Putamen (tissue), 1 donor: Measurements from ENCODE around the gene NRG3.
A peak's percentile ranks its signal among the peaks of the same experiment; 100 is the strongest.

Source experiments
- DNase-seq: peaks from one replicate; pipeline ENCODE4 v3.0.0-alpha.2; 2016; ENCODE audit warnings: low spot score

Gene NRG3

DNA sequence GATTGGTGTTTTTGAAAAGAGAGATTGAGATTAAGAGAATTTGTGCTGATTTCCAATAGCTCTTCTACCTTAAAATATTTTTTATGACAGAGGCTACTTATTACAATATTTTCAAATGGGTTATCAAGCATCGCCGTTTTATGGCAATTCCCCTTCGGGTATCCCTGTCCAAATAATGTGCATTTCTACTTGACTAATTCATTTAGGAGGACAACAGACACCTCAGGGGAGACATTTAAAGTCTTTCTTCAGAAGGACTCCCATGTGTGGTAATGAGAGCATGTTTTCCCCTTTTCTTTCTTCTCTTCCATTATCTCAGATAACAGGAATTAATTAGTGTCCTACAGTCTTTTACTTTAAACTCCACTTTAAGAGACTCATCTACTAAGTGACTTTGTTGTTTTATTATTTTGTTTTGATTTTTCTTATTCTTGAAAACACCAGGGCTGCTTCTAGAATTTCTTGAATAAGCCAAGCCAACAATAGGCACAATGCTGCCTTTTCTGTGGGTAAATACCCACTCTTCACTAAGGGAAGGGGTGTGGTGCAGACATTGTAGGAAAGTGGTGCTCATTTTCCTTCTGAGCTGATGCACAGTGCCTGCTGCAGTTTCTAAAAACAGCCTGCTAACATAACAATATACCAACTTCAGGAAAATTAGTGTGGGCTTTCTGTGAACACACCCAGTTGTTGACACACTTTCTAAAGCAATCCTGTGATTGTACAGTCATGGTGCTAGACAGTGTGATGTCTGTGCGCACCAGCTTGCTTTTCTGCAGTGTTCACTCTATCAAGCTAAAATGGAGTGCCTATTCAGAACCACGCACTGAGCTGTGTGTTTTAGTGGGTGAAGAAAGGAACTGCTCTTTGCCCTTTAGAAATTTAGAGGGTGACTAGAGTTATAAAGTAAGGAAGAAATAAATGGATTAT lies 597.7 kb downstream of the NRG3 start:
- no peak for DNase-seq

DNA sequence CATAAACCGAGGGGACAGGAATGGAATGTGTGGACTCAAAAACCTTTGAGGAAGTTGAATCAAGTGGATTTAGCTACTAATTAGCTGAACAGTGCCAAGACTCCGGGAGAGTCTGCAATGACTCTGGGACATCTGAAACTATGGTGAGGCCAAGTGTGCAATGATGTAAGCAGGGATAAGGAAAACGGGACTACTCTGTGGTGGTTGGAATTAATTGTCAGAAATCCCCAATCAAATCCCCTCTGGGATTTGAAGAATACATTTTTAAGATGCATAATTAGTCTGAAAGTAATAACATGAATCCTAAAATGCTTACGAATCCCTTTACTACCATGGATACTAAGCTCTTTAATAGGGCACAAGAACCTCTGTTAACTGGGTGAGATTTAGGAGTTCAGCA lies 602.8 kb downstream of the NRG3 start:
- no peak for DNase-seq

DNA sequence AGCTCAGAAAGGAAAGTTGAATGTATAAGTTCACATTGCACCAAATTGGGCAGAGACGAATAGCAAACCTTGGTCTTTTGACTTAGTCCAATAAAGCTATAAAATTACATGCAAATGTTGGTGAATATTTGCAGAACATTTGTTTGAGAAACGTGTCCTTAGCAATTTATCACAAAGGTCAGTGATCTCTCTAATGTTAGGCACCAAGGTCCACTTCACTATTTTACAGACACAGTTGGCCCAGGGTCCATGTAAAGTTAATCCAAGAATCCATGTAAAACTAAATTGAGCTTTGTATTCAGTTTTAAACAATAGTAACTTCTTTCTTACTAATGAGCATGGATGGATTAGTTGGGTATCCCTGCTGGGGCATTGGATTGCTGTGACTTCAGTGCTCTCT lies 617.7 kb downstream of the NRG3 start:
- DNase-seq, result no peak

DNA sequence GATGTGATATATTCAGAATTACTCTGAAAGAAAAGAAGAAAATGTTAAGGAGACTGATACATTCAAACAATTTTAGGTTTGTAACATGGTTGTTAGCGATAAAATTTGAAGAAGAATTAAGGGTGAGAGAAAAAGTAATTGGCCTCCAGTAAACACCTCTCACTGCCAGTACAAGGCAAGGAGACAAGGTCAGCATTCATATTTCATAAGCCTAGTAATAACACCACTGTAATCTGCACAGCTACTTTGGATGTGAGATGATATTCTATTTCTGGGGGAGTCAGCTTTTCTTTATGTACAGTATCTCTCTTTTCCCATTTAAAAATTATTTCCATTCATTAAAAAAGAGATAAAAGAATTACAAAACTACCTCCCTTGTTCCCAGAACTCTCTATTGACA lies 621.1 kb downstream of the NRG3 start:
- DNase-seq, result no peak

DNA sequence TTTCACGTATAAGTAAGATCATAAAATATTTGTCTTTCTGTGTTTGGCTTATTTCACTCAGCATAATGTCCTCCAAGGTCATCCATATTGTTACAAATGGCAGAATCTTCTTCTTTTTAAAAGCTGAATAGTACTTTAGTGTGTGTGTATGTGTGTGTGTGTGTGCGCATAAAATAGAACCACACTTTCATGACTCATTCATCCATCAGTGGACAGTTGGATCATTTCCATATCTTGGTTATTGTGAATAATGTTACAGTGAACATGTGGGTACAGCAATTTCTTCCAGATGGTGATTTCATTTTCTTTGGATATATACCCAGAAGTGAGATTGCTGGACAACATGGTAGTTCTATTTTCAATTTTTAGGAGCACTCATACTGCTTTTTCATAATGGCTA lies 622.4 kb downstream of the NRG3 start:
- DNase-seq, result no peak

DNA sequence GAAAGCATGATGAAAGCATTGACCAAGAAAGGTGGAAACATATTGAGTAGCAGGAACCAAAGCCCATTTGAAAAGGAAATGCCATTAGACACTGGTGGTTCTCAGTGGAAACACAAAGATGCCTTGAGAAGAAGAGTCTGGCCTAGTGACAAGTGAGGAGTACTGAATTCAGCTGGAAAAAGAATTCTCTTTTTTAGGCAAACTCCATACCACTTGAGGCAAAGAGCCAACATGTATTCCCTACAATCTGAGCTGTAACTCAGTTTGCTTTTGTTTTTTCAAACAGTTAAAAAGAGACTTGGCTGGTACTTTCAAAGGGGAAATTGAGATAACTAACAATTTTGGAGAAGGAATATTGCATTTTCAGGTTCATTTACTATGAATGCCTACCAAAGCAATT lies 624.0 kb downstream of the NRG3 start:
- no peak for DNase-seq

DNA sequence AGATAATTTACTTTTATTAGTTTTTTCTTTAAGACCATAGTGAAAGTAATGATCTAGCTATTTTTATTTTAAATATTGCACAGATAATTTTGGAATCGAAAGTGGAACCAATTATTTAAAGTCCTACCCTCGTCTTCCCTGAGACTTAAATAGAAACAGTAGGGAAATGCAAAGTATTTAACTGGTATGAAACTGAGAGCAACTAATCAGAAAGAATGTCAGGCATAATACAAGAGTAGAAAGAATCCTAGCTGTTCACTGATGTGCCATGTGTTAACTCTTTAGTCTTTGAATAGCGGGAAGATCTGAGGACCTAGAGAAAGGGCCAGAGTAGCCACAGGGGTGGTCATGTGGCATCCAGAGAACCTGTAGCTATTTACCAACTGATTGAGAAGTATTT lies 630.0 kb downstream of the NRG3 start:
- DNase-seq, result no peak

DNA sequence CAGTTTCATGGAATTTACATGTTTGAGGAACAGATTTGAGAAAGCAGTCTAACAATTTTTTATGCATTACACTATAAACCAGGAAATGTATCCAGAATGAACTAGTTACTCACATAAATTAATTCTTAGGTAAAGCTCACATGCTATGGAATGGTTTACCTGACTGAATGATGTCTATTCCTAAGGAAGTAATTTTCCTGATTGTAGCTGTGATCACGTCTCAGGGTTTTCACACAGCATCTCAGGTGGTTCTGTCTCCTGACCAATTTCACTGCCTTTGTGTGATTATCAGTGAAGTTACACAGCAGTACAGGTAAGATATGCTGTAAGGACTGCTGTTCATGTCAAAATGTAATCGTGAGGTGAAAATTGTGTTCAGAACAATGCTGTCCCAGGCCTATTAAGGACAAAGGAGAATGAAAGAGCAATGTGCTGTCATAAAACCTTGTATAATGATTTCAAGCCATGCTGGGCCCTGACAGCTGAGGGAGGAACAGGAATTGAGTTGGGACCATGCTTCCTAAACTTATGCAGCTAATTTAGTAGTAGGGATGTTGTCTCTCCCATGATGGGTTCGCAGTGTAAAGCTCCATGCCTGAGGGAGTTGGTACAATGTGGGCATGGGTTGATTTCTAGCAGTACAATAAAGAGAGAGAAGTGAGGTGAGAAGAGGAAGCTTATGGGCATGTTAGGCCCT lies 631.8 kb downstream of the NRG3 start:
- no peak for DNase-seq

DNA sequence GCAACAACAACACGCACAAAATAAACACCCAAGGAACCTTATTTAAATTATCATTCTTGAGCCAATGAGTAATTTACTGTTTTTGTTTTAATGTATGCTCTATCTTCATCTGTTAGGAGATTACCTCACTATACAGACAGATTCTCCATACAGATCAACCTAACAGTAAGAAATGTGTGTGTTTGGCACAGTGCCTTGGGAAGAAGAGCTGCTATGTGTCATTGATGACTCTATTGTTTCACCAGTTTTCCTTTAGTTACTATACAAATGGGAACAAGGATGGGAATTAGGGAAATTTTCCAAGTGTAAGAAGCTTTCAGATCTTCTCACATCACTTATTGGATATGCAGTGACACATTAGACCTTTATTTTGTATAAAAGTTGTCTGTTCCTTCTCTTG lies 640.3 kb downstream of the NRG3 start:
- DNase-seq, result no peak

DNA sequence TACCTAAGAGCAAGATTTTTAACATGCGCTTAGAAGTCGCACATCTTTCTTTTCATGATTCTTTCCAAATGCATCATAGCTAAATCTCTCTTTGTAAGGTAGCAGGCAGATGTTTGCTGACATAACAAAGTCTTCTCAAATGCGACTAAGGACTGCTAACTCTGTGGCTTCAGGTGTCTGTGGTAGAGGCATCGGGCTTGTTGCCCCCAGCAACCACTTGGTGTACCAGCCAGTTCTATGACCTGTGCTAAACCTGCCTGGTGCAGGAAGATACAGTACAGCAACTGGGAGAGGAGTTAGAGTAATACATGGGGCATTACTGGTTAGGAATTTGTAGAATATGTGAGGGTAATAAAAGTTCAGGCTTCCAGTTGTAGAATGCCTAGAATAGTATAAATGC lies 654.1 kb downstream of the NRG3 start:
- DNase-seq, result no peak

DNA sequence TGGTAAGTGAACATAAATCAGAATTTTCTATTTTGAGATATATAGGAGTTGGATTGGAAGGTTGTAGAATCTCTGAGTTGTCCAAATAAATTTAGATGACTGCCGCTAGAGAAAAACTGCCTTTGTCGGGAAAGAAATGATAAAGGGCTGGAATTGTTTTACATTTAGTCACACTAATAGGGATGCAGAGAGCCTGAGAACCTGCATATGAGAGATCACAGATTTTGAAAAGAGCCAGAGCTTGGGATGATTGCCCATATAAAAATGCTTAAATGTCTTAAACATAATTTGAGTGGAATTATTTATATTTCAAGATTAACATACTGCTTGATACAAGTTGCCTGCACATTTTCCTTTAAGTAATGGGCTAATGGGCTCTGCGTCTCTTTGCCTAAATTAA lies 660.5 kb downstream of the NRG3 start:
- DNase-seq, result no peak

DNA sequence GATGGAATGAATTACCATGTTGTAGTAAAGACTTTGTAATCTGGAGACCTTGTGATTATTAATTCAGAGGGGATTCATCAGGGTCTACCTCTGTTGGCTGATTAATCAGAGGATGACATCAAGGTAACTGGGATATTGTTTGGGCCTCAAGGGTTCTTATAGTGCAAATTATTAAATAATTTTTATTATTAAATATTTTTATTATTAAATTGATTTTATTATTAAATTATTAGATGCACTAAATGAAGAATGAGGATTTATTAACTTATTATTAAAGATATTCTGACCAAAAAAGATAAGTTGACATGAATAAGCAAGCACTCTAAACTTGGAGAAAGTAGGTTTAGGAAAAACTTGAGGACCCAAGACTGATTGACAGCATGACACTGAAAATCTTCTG lies 661.7 kb downstream of the NRG3 start:
- DNase-seq, result no peak

DNA sequence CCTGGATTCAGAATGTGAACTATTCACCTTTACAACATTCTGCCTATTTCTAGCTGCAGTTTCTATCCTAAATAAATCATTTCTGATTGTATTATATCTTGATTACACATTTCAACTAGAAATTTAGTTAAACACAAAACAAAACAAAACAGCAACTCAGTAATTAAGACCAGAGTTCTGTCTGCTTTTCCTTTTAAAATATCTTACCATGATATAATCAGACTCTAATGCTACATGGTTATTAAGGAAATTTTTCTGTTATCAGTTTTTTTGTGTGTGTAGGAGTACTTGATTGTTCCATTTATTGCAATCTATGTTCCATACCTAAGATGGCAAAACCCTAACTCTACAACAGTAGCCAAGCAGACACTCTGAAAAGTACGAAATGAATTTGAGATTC lies 663.3 kb downstream of the NRG3 start:
- no peak for DNase-seq

DNA sequence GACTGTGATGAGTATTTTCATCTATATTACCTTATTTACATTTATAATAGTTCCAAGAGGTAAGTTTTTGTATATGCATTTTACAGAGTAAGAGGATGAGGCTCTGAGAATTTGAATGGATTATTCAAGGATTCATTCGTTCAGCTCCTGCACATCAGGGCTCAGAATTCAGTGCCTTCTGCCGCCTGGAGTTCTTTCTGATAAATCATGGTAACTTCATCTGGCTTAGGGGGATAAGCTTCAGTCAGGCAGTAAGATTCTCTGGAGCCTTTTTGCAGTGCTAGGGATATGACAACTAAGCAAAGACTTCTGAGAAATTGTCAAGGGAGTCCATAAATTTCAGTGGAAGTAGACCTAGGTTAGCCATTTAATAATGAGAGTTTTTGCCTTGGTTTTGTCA lies 668.6 kb downstream of the NRG3 start:
- no peak for DNase-seq

DNA sequence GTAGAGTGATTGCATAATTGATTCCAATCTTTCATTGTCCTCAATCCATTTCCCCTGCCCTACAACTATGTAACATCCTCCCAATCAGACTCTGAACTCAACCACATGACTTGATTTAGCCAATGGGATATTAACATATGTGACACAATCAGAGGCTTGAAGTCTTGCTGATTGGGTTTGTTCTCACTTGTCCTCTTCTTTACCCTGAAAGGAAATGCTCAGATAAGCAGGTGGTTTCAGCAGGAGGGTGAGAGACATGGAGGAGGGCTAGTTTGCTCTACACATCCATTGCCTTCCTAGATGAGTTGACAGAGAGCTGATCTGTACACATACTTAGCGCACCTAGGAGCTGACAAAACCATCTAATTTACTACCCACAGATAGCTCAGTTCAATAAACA lies 669.4 kb downstream of the NRG3 start:
- DNase-seq, result no peak

DNA sequence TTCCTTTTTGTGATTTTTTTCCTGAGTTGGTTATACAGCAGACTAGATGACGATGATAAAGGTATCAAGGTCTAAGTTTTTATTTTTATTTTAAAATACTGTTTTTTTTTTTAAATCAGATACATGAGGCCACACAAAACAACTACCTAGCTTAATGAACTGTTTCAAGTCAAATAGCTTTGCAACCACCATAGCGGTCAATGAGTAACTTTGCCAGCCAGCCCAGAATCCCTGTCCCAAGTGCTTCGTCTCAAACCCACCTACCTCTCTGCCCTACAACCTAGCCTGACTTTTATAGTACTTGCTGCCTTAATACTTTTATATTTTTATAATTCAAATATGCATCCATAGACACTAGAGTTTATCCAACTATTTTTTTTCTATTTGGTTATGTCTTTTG lies 676.5 kb downstream of the NRG3 start:
- no peak for DNase-seq

DNA sequence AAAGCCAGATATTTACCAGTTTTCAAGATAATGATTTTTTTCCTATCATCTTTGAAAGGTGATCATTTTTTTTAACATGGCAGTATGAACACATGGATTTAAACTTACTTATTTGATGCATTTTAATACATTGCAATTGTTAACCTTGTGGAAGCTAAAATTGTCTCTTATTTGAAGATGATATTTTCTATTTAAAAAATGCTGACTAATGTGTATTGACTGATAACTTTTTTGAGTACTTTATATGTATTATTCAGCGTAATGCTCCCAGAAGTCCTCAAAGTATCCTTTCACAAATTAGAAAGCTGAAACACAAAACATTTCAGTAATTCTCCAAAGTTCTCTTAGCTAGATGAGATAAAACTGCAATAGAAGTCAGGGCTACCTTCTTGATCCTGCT lies 677.3 kb downstream of the NRG3 start:
- no peak for DNase-seq

DNA sequence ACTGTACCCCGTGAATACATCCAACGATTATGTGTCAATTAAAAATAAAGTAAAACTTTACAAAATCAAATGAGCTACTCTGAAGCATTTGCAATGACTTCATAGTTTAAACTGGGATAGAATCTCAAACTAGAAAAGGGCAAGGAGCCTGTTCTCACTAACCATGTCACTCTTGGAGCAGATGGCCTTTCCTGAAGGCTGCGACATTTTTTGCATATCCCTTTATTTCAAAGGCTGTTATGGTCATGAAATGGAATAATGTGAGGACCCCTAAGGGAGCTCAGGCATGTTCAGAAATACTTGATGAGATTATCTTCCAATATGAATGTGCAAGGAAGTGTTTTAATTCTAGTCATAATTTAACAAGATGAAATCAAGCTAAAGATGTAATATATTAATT lies 679.4 kb downstream of the NRG3 start:
- no peak for DNase-seq

DNA sequence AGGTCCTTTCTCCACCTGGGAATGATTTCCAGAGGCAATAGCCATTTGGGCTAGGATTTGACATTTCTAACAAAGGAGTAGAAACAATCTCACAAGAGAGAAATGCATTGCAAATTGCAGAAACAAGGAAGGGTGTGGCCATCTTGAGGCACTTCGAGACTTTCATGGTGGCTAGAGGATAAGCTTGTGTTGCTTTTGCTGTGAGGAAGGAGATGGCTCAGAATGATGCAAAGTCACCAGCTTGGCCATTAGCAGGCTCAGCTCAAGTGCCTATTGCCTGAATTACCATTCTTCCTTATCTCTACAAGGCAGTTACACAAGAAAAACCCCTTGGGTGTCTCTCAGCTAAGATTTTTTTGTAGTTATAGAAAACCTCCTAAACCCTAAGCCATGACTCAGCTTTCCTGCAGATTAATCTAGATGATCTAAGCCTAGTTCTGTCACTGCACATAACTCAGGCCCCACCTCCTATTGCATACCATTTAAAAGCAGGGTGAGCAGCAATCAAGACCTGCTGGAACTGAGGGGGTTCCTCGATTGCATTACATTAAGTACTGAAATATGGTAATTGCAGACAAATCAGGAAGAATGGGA lies 683.1 kb downstream of the NRG3 start:
- DNase-seq, result peak; percentile 78

DNA sequence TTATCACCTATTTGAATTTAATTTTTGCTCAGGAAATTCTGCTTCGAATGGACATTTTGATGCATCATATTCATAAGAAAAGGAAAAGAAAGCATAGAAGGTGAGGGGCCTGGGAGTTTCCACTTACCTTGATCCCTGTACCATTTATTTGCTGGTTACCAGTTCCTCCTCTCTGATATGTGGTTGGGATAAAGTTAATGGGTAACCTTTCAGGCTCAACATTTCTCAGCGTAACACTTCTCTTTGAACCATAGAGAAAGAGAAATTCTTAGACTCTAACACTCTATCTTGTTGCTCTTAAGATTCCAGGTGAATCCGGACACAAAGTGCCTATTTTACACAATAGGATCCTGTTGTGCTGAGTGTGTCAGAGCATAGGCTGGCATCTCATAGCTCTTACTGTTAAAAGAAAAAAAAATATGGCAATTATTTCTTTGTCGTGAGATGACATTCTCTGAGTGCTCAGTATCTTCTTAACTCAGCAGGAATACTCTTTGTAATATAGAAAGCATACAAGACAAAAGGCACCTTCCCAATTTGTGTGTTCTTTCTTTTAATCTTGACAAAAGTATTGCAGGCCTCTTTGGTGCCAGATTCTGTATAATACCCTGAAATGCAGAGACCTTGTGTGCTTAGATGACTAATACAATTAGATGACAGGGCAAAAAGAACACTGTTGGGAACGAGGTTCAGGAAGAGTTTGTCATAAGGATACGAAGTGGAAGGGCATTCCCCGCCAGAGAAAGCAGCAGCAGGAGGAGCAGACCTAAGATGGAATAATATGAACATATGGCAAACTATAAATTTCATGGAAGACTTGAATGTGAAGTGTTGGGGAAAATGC lies 689.6 kb downstream of the NRG3 start:
- peak; percentile 10 for DNase-seq

DNA sequence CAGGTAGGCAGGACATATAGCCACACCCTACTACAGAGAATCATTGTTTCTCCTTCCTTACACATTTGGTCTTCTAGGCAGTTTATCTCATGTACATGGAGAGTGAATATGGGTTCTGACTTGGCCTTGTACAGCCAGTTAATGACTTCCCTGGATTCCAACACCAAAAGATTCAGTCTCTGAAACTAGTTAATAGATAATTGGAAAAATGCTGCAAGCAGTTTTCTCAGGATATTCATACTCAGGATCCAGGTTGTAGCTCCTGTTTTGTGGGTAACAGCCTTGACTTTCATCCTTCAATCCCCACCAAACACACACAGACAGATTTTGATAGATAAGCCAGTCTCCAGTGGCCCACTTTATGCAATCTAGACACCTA lies 690.2 kb downstream of the NRG3 start:
- DNase-seq, result no peak

DNA sequence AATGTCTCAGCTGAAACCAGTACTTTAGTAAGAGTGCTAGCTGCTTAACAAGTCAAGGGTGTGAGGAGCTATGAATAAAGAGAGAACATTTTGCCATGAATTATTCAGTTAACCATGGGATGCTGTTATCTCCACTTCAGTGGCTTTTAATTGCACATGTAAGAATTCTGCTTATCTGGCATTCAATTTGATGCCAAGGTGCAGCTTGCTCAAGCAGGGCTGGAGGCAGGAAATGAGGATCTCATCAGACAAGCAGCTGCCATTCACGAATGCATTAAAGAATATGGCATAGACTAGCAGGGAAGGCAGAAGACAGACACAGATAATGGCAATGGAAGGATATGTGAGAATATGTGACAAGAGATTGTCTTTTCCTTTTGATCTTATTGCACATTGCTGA lies 697.8 kb downstream of the NRG3 start:
- DNase-seq, result no peak
